Mesendoderm (in vitro differentiated cells): ENCODE results near the gene ARHGDIG.

ENCODE experiments used
- DNase-seq: peaks from one replicate; pipeline ENCODE4 v3.0.0; 2013
- H2AK5ac ChIP-seq: 2 replicates; pipeline ENCODE4 v1.6.1; 2013; ENCODE audit warnings: low read length, inconsistent platforms
- H2BK120ac ChIP-seq: 2 replicates; pipeline ENCODE4 v1.6.1; 2013; ENCODE audit warnings: low read depth, mild to moderate bottlenecking, low read length, moderate library complexity, mixed read lengths
- H2BK15ac ChIP-seq: replicated peaks from 2 replicates; pipeline ENCODE4 v1.6.1; 2013; ENCODE audit warnings: low read depth, mild to moderate bottlenecking, moderate library complexity
- H2BK5ac ChIP-seq: 2 replicates; pipeline ENCODE4 v1.6.1; 2013; ENCODE audit warnings: low read length, inconsistent platforms
- H3K18ac ChIP-seq: 2 replicates; pipeline ENCODE4 v1.6.1; 2013; ENCODE audit warnings: mild to moderate bottlenecking, low read length, mixed read lengths
- H3K23ac ChIP-seq: one replicate; pipeline ENCODE4 v1.6.1; 2013; ENCODE audit warnings: low read length
- H3K27ac ChIP-seq: 2 replicates; pipeline ENCODE4 v1.5.1; 2013; ENCODE audit warnings: low read depth, mild to moderate bottlenecking, inconsistent platforms, low read length, moderate library complexity
- H3K27me3 ChIP-seq: 2 replicates; pipeline ENCODE4 v1.6.1; 2013; ENCODE audit warnings: low read length, control low read depth, mild to moderate bottlenecking, inconsistent platforms; ENCODE audit not compliant: insufficient read depth, poor library complexity
- H3K36me3 ChIP-seq: 2 replicates; pipeline ENCODE4 v1.6.1; 2013; ENCODE audit warnings: low read length, inconsistent platforms; ENCODE audit not compliant: control insufficient read depth, insufficient read depth
- H3K4ac ChIP-seq: one replicate; pipeline ENCODE4 v1.6.1; 2013; ENCODE audit warnings: low read depth, mild to moderate bottlenecking, low read length, moderate library complexity
- H3K4me1 ChIP-seq: 2 replicates; pipeline ENCODE4 v1.6.1; 2013; ENCODE audit warnings: low read depth, low read length, inconsistent platforms; ENCODE audit not compliant: control insufficient read depth
- H3K4me2 ChIP-seq: 2 replicates; pipeline ENCODE4 v1.6.1; 2013; ENCODE audit warnings: low read length
- H3K4me3 ChIP-seq: 2 replicates; pipeline ENCODE4 v1.5.1; 2013; ENCODE audit warnings: mild to moderate bottlenecking, low read length
- H3K56ac ChIP-seq: one replicate; pipeline ENCODE4 v1.6.1; 2013; ENCODE audit warnings: low read length
- H3K79me1 ChIP-seq: 2 replicates; pipeline ENCODE4 v1.6.1; 2013; ENCODE audit warnings: low read length, inconsistent platforms
- H3K79me2 ChIP-seq: 2 replicates; pipeline ENCODE4 v1.6.1; 2013; ENCODE audit warnings: mild to moderate bottlenecking, low read length; ENCODE audit not compliant: control insufficient read depth, insufficient read depth
- H3K9ac ChIP-seq: 2 replicates; pipeline ENCODE4 v1.6.1; 2013; ENCODE audit warnings: low read length, inconsistent platforms
- H4K5ac ChIP-seq: one replicate; pipeline ENCODE4 v1.6.1; 2013; ENCODE audit warnings: low read length
- H4K8ac ChIP-seq: one replicate; pipeline ENCODE4 v1.6.1; 2013; ENCODE audit warnings: low read depth, mild to moderate bottlenecking, control low read depth, low read length, moderate library complexity
- WGBS: extraction: QIAGEN DNeasy Blood & Tissue Kit; methylation state at CpG from one replicate; pipeline ENCODE4 v1.1.7; 2013; ENCODE audit warnings: low lambda C conversion rate, missing lambda C conversion rate; ENCODE audit not compliant: insufficient coverage; ENCODE audit errors: extremely low coverage; 5-methylcytosine and 5-hydroxymethylcytosine counted together

Gene ARHGDIG

DNA sequence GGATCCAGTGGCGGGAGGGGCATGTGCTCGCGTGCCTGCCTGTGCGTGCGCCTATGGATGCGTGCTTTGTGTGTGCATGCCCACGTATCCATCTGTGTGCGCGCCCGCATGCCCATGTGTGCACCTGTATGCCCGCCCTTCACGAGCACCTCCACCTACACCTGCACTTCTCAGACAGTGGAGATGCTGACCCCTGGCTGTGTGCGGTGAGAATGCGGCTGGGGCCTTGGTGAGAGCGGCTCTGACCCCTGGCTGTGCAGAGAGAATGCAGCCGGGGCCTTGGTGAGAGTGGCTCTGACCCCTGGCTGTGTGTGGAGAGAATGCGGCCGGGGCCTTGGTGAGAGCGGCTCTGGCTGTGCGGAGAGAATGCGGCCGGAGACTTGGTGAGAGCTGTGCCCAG is 38.2 kb downstream of the ARHGDIG start:
- no peak overlapping the region for H2BK120ac ChIP-seq
- no peaks in the 10 kb centered on the region for H3K4me1 ChIP-seq
- no peak overlapping the region for H4K5ac ChIP-seq
- peaks cover 53% of the 10 kb centered on the region for H3K79me2 ChIP-seq
- peaks cover 3% of the 10 kb centered on the region for H3K36me3 ChIP-seq
- H3K4me2 ChIP-seq = no peak overlapping the region
- no peak overlapping the region for H3K27ac ChIP-seq
- H2BK5ac ChIP-seq = no peak overlapping the region
- no peak overlapping the region for H2BK15ac ChIP-seq
- no peak overlapping the region for H3K4me3 ChIP-seq
- H3K56ac ChIP-seq = no peak overlapping the region
- H3K9ac ChIP-seq = no peak overlapping the region
- no CpG with 5 or more reads among the region's 22 CpGs for WGBS
- H3K18ac ChIP-seq = no peak overlapping the region
- H4K8ac ChIP-seq = no peak overlapping the region
- peaks cover 38% of the 10 kb centered on the region for H3K79me1 ChIP-seq
- no peaks in the 10 kb centered on the region for H3K27me3 ChIP-seq
- peak; percentile 81 for DNase-seq
- H2AK5ac ChIP-seq = no peak overlapping the region
- no peak overlapping the region for H3K23ac ChIP-seq
- H3K4ac ChIP-seq = no peak overlapping the region

DNA sequence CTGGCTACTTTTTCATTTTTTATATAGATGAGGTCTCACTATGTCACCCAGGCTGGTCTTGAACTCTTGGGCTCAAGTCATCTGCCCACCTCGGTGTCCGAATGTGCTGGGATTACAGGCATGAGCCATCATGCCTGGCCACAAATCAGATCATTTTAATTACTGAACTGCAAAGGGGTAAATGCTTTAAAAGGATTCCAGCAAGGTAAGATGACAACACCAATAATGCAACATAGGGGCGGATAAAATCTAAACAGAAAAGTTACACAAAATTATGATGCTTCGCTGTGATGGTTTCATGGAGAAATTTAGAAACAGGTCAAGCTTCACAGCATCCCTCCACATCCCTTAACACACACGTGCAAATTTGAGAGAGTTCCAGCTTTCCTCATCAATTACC is 39.8 kb downstream of the ARHGDIG start:
- Histone ChIP-seq H3K4ac (no peak overlapping the region), H4K5ac (no peak overlapping the region), H3K79me1 (peaks cover 30% of the 10 kb centered on the region), H3K9ac (no peak overlapping the region), H3K79me2 (peaks cover 55% of the 10 kb centered on the region), H3K4me3 (no peak overlapping the region), H2BK120ac (no peak overlapping the region), H3K36me3 (no peaks in the 10 kb centered on the region), H3K27ac (no peak overlapping the region), H3K4me2 (no peak overlapping the region), H2AK5ac (no peak overlapping the region), H2BK5ac (no peak overlapping the region), H3K56ac (no peak overlapping the region), H3K4me1 (no peaks in the 10 kb centered on the region), H3K27me3 (no peaks in the 10 kb centered on the region), H4K8ac (no peak overlapping the region), H2BK15ac (no peak overlapping the region), H3K23ac (no peak overlapping the region), H3K18ac (no peak overlapping the region)
- no CpG with 5 or more reads among the region's 5 CpGs for WGBS
- no peak for DNase-seq

DNA sequence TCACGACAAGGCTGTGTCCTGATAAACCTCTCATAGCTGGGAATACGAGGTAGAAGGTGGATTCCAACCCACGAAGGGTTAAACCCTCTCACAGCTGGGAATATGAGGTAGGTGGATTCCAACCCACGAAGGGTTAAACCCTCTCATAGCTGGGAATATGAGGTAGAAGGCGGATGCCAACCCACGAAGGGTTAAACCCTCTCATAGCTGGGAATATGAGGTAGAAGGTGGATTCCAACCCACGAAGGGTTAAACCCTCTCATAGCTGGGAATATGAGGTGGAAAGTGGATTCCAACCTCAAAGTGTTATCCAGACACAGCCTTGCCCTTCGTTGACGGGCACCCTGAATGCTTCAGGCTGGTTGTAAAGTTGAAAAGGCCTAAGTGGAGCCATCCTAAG is 41.1 kb downstream of the ARHGDIG start:
- Histone ChIP-seq H3K4me1 (no peaks in the 10 kb centered on the region), H3K27me3 (no peaks in the 10 kb centered on the region), H3K9ac (no peak overlapping the region), H3K79me1 (peaks cover 35% of the 10 kb centered on the region), H3K4me2 (no peak overlapping the region), H3K36me3 (no peaks in the 10 kb centered on the region), H4K5ac (no peak overlapping the region), H2BK15ac (no peak overlapping the region), H2BK120ac (no peak overlapping the region), H3K56ac (no peak overlapping the region), H3K4me3 (no peak overlapping the region), H3K79me2 (peaks cover 61% of the 10 kb centered on the region), H3K23ac (no peak overlapping the region), H4K8ac (no peak overlapping the region), H3K4ac (no peak overlapping the region), H3K27ac (no peak overlapping the region), H2BK5ac (no peak overlapping the region), H2AK5ac (no peak overlapping the region), H3K18ac (no peak overlapping the region)
- DNase-seq = no peak
- WGBS = no CpG with 5 or more reads among the region's 9 CpGs

DNA sequence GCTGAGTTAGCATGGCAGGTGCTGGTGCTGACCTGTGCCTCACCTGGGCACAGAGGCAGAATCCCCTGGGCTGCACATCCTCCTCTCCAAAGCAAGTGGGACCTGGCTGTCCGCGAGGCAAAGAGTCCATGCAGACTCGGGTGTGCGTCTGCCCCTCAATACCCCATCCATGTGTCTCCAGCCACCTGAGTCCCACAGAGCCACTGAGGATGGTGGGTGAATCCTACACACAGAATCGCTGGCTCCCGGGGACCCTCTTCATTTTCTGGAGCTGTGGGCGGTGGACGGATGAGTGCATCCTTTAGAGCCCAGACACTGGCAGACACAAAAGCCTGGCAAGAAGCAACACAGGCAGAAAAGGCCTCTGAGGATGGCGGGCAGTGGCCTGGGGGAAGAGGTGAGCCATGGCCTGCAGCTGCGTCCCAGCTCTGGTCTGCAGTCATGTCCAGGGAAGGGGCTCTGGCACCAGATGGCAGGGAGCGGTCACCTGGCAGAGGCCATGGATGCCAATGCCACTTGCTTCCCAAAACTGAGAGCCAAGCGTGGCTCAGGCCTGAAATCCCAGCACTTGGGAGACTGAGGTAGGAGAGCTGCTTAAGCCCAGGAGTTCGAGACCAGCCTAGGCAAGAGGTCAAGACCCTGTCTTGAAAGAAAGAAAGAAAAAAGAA is 42.2 kb downstream of the ARHGDIG start:
- H4K5ac ChIP-seq = no peak overlapping the region

DNA sequence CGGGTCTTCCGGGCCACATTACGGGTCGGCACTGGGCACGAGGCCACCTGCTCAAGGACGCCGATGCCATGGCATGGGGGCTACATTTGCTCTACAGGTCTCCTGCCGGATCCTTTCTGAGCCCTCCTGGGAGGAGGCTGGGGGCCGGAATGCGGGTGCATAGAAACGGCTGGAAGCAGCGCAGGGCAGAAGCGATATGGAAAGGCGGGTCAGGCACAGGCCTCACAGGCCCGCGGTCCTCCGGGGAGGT is 43.7 kb downstream of the ARHGDIG start:
- no peak for DNase-seq
- Histone ChIP-seq H2BK5ac (no peak overlapping the region), H3K27me3 (no peaks in the 10 kb centered on the region), H3K36me3 (no peaks in the 10 kb centered on the region), H3K4me1 (no peaks in the 10 kb centered on the region), H2BK15ac (no peak overlapping the region), H3K79me1 (peaks cover 27% of the 10 kb centered on the region), H3K18ac (no peak overlapping the region), H3K27ac (no peak overlapping the region), H3K23ac (no peak overlapping the region), H4K5ac (no peak overlapping the region), H2AK5ac (no peak overlapping the region), H3K4ac (no peak overlapping the region), H2BK120ac (no peak overlapping the region), H3K4me3 (no peak overlapping the region), H3K4me2 (no peak overlapping the region), H4K8ac (no peak overlapping the region), H3K56ac (no peak overlapping the region), H3K79me2 (peaks cover 54% of the 10 kb centered on the region), H3K9ac (no peak overlapping the region)
- WGBS = no CpG with 5 or more reads among the region's 17 CpGs

More for the DNA sequence above, 42.2 kb downstream of the ARHGDIG start:
- Histone ChIP-seq H3K36me3 (no peaks in the 10 kb centered on the region), H3K23ac (no peak overlapping the region), H3K79me2 (peaks cover 59% of the 10 kb centered on the region), H2BK120ac (no peak overlapping the region), H2BK5ac (no peak overlapping the region), H3K4ac (no peak overlapping the region), H3K27me3 (no peaks in the 10 kb centered on the region), H3K4me2 (no peak overlapping the region), H3K56ac (no peak overlapping the region), H3K27ac (no peak overlapping the region), H4K8ac (no peak overlapping the region), H3K4me3 (no peak overlapping the region), H3K18ac (no peak overlapping the region), H3K9ac (no peak overlapping the region), H2AK5ac (no peak overlapping the region), H2BK15ac (no peak overlapping the region), H3K79me1 (peaks cover 34% of the 10 kb centered on the region), H3K4me1 (no peaks in the 10 kb centered on the region)
- WGBS = no CpG with 5 or more reads among the region's 13 CpGs
- DNase-seq = no peak
